CD4-positive, alpha-beta T cell treated with Interleukin-17A for 1 hour (primary cell): ENCODE results near the gene ECE1.
A peak's percentile ranks its signal among the peaks of the same experiment; 100 is the strongest.

Source experiments
- DNase-seq: peaks from one replicate; pipeline ENCODE4 v3.0.0-alpha.2; 2020

ECE1 gene

GRCh38 chr1:21266119-21266774, 24.0 kb downstream of the ECE1 start:
- no peak for DNase-seq

GRCh38 chr1:21265644-21266043, 24.6 kb downstream of the ECE1 start:
- no peak for DNase-seq

GRCh38 chr1:21264898-21265297, 25.4 kb downstream of the ECE1 start:
- no peak for DNase-seq

- DNase-seq = no peak
These were observed 26.5 kb downstream of the ECE1 start for GRCh38 chr1:21263653-21264225.

GRCh38 chr1:21263052-21263429, 27.2 kb downstream of the ECE1 start:
- no peak for DNase-seq

- DNase-seq = no peak
These were observed 27.8 kb downstream of the ECE1 start for GRCh38 chr1:21262293-21263051.

- DNase-seq = peak; percentile 15
These were observed 28.5 kb downstream of the ECE1 start for GRCh38 chr1:21261551-21262292.

GRCh38 chr1:21260405-21261125, 29.7 kb downstream of the ECE1 start:
- no peak for DNase-seq

GRCh38 chr1:21259316-21260076, 30.8 kb downstream of the ECE1 start:
- DNase-seq = no peak

GRCh38 chr1:21258331-21259134, 31.7 kb downstream of the ECE1 start:
- peak; percentile 20 for DNase-seq

- no peak for DNase-seq
These were observed 32.7 kb downstream of the ECE1 start for GRCh38 chr1:21257431-21258135.

GRCh38 chr1:21256776-21257175, 33.5 kb downstream of the ECE1 start:
- no peak for DNase-seq

GRCh38 chr1:21255943-21256320, 34.3 kb downstream of the ECE1 start:
- no peak for DNase-seq

GRCh38 chr1:21255284-21255942, 34.9 kb downstream of the ECE1 start:
- peak; percentile 84 for DNase-seq

GRCh38 chr1:21254335-21254951, 35.8 kb downstream of the ECE1 start:
- no peak for DNase-seq

- no peak for DNase-seq
These were observed 38.3 kb downstream of the ECE1 start for GRCh38 chr1:21251773-21252471.

- DNase-seq = no peak
These were observed 40.2 kb downstream of the ECE1 start for GRCh38 chr1:21249940-21250493.

GRCh38 chr1:21247892-21248715, 42.2 kb downstream of the ECE1 start:
- DNase-seq = no peak
